H1 (cell line): Measurements from ENCODE around the gene FAM210A. TPM values are rescaled to one million over a fixed set of nuclear protein-coding genes. Genes with fewer than 3 reads are reported as not detected.

Experiments used
- CTCF ChIA-PET: fragments of 300-600 bp; sonication (Branson Sonifier 250); formaldehyde crosslinking; loops from one replicate; lab custom pipeline; 2021; ENCODE audit not compliant: partially characterized antibody; lab: Charles Lee
- POLR2A ChIA-PET: fragments of 300-600 bp; sonication (Branson Sonifier 250); formaldehyde crosslinking; loops from one replicate; lab custom pipeline; 2021; ENCODE audit warnings: inconsistent platforms; ENCODE audit not compliant: partially characterized antibody; lab: Charles Lee
- DNase-seq, 2 experiments: peaks; one replicate each; pipeline versions ENCODE4 v3.0.0 to v3.0.0-alpha.2; 2010 to 2022; ENCODE audit warnings: low spot score in 2 of 2, low read depth in 1 of 2, mixed read lengths in 1 of 2
- FAIRE-seq: peaks from 2 replicates; lab custom pipeline; 2011; peaks lifted over from hg19 to GRCh38; lab: Jason Lieb, UNC
- H2AFZ ChIP-seq: 2 replicates; pipeline ENCODE4 v1.8.1; 2012; ENCODE audit warnings: low read length, inconsistent platforms
- H2AK5ac ChIP-seq: 2 replicates; pipeline ENCODE4 v1.6.1; 2013; ENCODE audit warnings: low read depth, low read length
- H2BK120ac ChIP-seq: replicated peaks from 2 replicates; pipeline ENCODE3; 2013; ENCODE audit warnings: low read depth, low read length, inconsistent platforms
- H2BK12ac ChIP-seq: 2 replicates; pipeline ENCODE4 v1.6.1; 2013; ENCODE audit warnings: low read depth, low read length
- H2BK15ac ChIP-seq: 2 replicates; pipeline ENCODE4 v1.6.1; 2013; ENCODE audit warnings: low read length
- H2BK20ac ChIP-seq: 2 replicates; pipeline ENCODE4 v1.6.1; 2013; ENCODE audit warnings: low read length
- H2BK5ac ChIP-seq: 2 replicates; pipeline ENCODE4 v1.6.1; 2013; ENCODE audit warnings: low read depth, low read length
- H3K14ac ChIP-seq: 2 replicates; pipeline ENCODE4 v1.6.1; 2013; ENCODE audit warnings: inconsistent platforms; ENCODE audit not compliant: insufficient read length
- H3K18ac ChIP-seq: 2 replicates; pipeline ENCODE4 v1.6.1; 2013; ENCODE audit warnings: low read length; ENCODE audit errors: extremely low read depth
- H3K23ac ChIP-seq: 2 replicates; pipeline ENCODE4 v1.6.1; 2013; ENCODE audit warnings: inconsistent platforms; ENCODE audit not compliant: insufficient read length
- H3K23me2 ChIP-seq: 2 replicates; pipeline ENCODE4 v1.6.1; 2013; ENCODE audit warnings: low read depth, low read length
- H3K27ac ChIP-seq: 2 replicates; pipeline ENCODE4 v1.6.1; 2011; ENCODE audit warnings: low read depth, low read length, inconsistent platforms
- H3K27me3 ChIP-seq, 4 experiments: replicated peaks in 1 of 4; 1 replicate in 1 of 4; 2 replicates in 3 of 4; pipeline versions ENCODE4 v1.6.1 to v1.8.1; 2011 to 2013; ENCODE audit warnings: low read length in 3 of 4, mild to moderate bottlenecking in 3 of 4, inconsistent platforms in 2 of 4, mixed read lengths in 2 of 4, moderate library complexity in 1 of 4; ENCODE audit not compliant: control insufficient read depth in 3 of 4, insufficient read depth in 3 of 4; ENCODE audit errors: extremely low read depth in 1 of 4
- H3K36me3 ChIP-seq, 4 experiments: 2 replicates each; pipeline versions ENCODE4 v1.6.1 to v1.8.1; 2011 to 2013; ENCODE audit warnings: mild to moderate bottlenecking in 4 of 4, low read length in 3 of 4, moderate library complexity in 2 of 4, control low read depth in 1 of 4, inconsistent platforms in 1 of 4; ENCODE audit not compliant: insufficient read depth in 4 of 4, control insufficient read depth in 2 of 4
- H3K4ac ChIP-seq: replicated peaks from 2 replicates; pipeline ENCODE3; 2013; ENCODE audit warnings: low read length, low read depth, mixed read lengths, inconsistent platforms; ENCODE audit not compliant: insufficient read length
- H3K4me1 ChIP-seq, 4 experiments: replicated peaks in 1 of 4; 1 replicate in 1 of 4; 2 replicates in 3 of 4; pipeline versions ENCODE4 v1.6.1 to v1.8.1; 2011 to 2013; ENCODE audit warnings: low read length in 3 of 4, inconsistent platforms in 2 of 4, mixed read lengths in 1 of 4; ENCODE audit not compliant: insufficient read depth in 4 of 4, control insufficient read depth in 3 of 4
- H3K4me2 ChIP-seq, 2 experiments: 2 replicates each; pipeline versions ENCODE4 v1.6.1 to v1.8.1; 2011 to 2013; ENCODE audit warnings: low read depth in 2 of 2, low read length in 2 of 2, control low read depth in 1 of 2, inconsistent platforms in 1 of 2, mild to moderate bottlenecking in 1 of 2; ENCODE audit not compliant: insufficient read depth in 1 of 2
- H3K4me3 ChIP-seq, 4 experiments: fragments of 200-600, 300-600 bp in 1 of 4; sonication (generic), shearing (Covaris generic), sonication (Bioruptor Twin) in 1 of 4; 2 replicates each; pipeline versions ENCODE4 v1.5.1 to v1.8.1; 2011 to 2016; ENCODE audit warnings: low read length in 4 of 4, low read depth in 3 of 4, control low read depth in 2 of 4, inconsistent platforms in 2 of 4, mild to moderate bottlenecking in 2 of 4, mixed read lengths in 1 of 4, moderate library complexity in 1 of 4; ENCODE audit not compliant: insufficient read depth in 2 of 4; ENCODE audit errors: extremely low read depth in 1 of 4
- H3K56ac ChIP-seq: replicated peaks from 2 replicates; pipeline ENCODE3; 2013; ENCODE audit warnings: low read depth, mild to moderate bottlenecking, mixed read lengths, low read length, inconsistent platforms; ENCODE audit not compliant: insufficient read length
- H3K79me1 ChIP-seq: 2 replicates; pipeline ENCODE4 v1.6.1; 2013; ENCODE audit warnings: low read depth, low read length, control low read depth
- H3K79me2 ChIP-seq, 2 experiments: 2 replicates each; pipeline versions ENCODE4 v1.6.1 to v1.8.1; 2012 to 2013; ENCODE audit warnings: low read length in 2 of 2, mild to moderate bottlenecking in 2 of 2, inconsistent platforms in 1 of 2; ENCODE audit not compliant: insufficient read depth in 2 of 2, control insufficient read depth in 1 of 2
- H3K9ac ChIP-seq, 4 experiments: replicated peaks in 1 of 4; 1 replicate in 1 of 4; 2 replicates in 3 of 4; pipeline versions ENCODE4 v1.6.1 to v1.8.1; 2011 to 2013; ENCODE audit warnings: low read depth in 3 of 4, low read length in 3 of 4, control low read depth in 2 of 4, mild to moderate bottlenecking in 2 of 4, moderate library complexity in 2 of 4, inconsistent platforms in 1 of 4; ENCODE audit errors: extremely low read depth in 1 of 4
- H3K9me3 ChIP-seq, 2 experiments: 2 replicates each; pipeline versions ENCODE4 v1.6.1 to v1.8.1; 2012 to 2013; ENCODE audit warnings: mild to moderate bottlenecking in 2 of 2, moderate library complexity in 2 of 2, control low read depth in 1 of 2, inconsistent platforms in 1 of 2, low read depth in 1 of 2, low read length in 1 of 2, mixed read lengths in 1 of 2; ENCODE audit not compliant: insufficient read depth in 2 of 2
- H4K20me1 ChIP-seq, 2 experiments: replicated peaks in 1 of 2; 2 replicates each; pipeline versions ENCODE3 to v1.8.1; 2011 to 2013; ENCODE audit warnings: inconsistent platforms in 2 of 2, low read length in 2 of 2, mild to moderate bottlenecking in 1 of 2; ENCODE audit not compliant: insufficient read depth in 2 of 2, control insufficient read depth in 1 of 2
- H4K5ac ChIP-seq: 2 replicates; pipeline ENCODE4 v1.6.1; 2013; ENCODE audit warnings: low read length, low read depth, mixed read lengths, inconsistent platforms; ENCODE audit not compliant: insufficient read length
- H4K8ac ChIP-seq: 2 replicates; pipeline ENCODE4 v1.8.0; 2013; ENCODE audit warnings: mild to moderate bottlenecking, moderate library complexity, low read length, inconsistent platforms; ENCODE audit not compliant: insufficient read depth; ENCODE audit errors: extremely low read depth
- H4K91ac ChIP-seq: replicated peaks from 2 replicates; pipeline ENCODE3; 2013; ENCODE audit warnings: low read length, mixed read lengths, inconsistent platforms; ENCODE audit not compliant: insufficient read length
- CEBPB ChIP-seq: IDR thresholded peaks from 2 replicates; pipeline ENCODE4 v1.6.1; 2012; ENCODE audit warnings: low read depth, low read length
- CHD2 ChIP-seq: IDR thresholded peaks from 2 replicates; pipeline ENCODE4 v1.6.1; 2012; ENCODE audit warnings: low read length, improper control_type of control experiment
- CREB1 ChIP-seq: IDR thresholded peaks from 2 replicates; pipeline ENCODE4 v1.6.1; 2012; ENCODE audit warnings: inconsistent platforms
- HDAC2 ChIP-seq, 2 experiments: fragments of 300-600 bp in 1 of 2; sonication (generic) in 1 of 2; IDR thresholded peaks; 2 replicates each; pipeline ENCODE4 v1.6.1; 2011 to 2012; ENCODE audit warnings: low read depth in 2 of 2, low read length in 2 of 2, mild to moderate bottlenecking in 2 of 2, moderate library complexity in 2 of 2, borderline replicate concordance in 1 of 2, inconsistent platforms in 1 of 2
- JUN ChIP-seq: IDR thresholded peaks from 2 replicates; pipeline ENCODE4 v1.6.1; 2011; ENCODE audit warnings: low read depth, mild to moderate bottlenecking, improper control_type of control experiment, low read length
- NANOG ChIP-seq: IDR thresholded peaks from 2 replicates; pipeline ENCODE4 v1.6.1; 2011; ENCODE audit warnings: low read length, low read depth, mild to moderate bottlenecking, inconsistent platforms; ENCODE audit not compliant: insufficient read depth, poor library complexity, severe bottlenecking
- RXRA ChIP-seq: IDR thresholded peaks from 2 replicates; pipeline ENCODE4 v1.6.1; 2011; ENCODE audit warnings: low read depth, mild to moderate bottlenecking, low read length, moderate library complexity; ENCODE audit not compliant: insufficient read depth
- SIRT6 ChIP-seq: IDR thresholded peaks from one replicate; pipeline ENCODE4 v1.7.1; 2012; ENCODE audit warnings: low read length, inconsistent platforms
- SRF ChIP-seq: IDR thresholded peaks from 2 replicates; pipeline ENCODE4 v1.6.1; 2011; ENCODE audit warnings: mild to moderate bottlenecking, low read depth, low read length, moderate library complexity
- TAF7 ChIP-seq: optimal IDR thresholded peaks from 2 replicates; pipeline ENCODE3; 2011; ENCODE audit warnings: low read depth, mild to moderate bottlenecking, inconsistent platforms, low read length, moderate library complexity, borderline replicate concordance
- YY1 ChIP-seq: IDR thresholded peaks from 2 replicates; pipeline ENCODE4 v1.6.1; 2011; ENCODE audit warnings: low read depth, mild to moderate bottlenecking, low read length
- WGBS, 2 experiments: shearing (Covaris generic) in 1 of 2; methylation state at CpG; one replicate each; pipeline versions ENCODE4 v1.1.6 to v1.1.7; 2013 to 2015; ENCODE audit warnings: low lambda C conversion rate in 2 of 2, mixed read lengths in 2 of 2, inconsistent platforms in 1 of 2, low coverage in 1 of 2, missing lambda C conversion rate in 1 of 2; ENCODE audit not compliant: insufficient replicate concordance in 2 of 2, insufficient coverage in 1 of 2, insufficient read length in 1 of 2; ENCODE audit errors: extremely low coverage in 1 of 2, missing lambda C conversion rate in 1 of 2; 5-methylcytosine and 5-hydroxymethylcytosine counted together
- polyA plus RNA-seq, 7 experiments: library from polyadenylated mRNA; depleted of rRNA in 3 of 7; stranded (reverse) in 5 of 7; unstranded in 2 of 7; fragments of >200 nt in 5 of 7; fragments of 200-250 nt in 2 of 7; gene quantifications; 1 replicate in 5 of 7; 2 replicates in 1 of 7; 4 replicates in 1 of 7; pipeline versions ENCODE4 v1.2.1 to v1.2.3, GENCODE V29; 2011 to 2013; ENCODE audit warnings: missing spikeins in 2 of 7, mixed read lengths in 2 of 7
- total RNA-seq: library from RNA; stranded (reverse); fragmentation: NEBNext Ultra II Directional; extraction: Animal tissue kit (Norgen Biotek cat#: 25700); gene quantifications from 2 replicates; pipeline ENCODE4 v1.2.1, GENCODE V29; 2021
- TF ChIP-seq, protein P1 (sequence below), 3 experiments: IDR thresholded peaks; 1 replicate in 2 of 3; 2 replicates in 1 of 3; pipeline versions ENCODE4 v1.5.1 to v1.6.1; 2011; ENCODE audit warnings: low read length in 3 of 3, mild to moderate bottlenecking in 3 of 3, inconsistent platforms in 2 of 3, low read depth in 1 of 3, moderate library complexity in 1 of 3; ENCODE audit not compliant: insufficient read depth in 1 of 3; ENCODE audit errors: control extremely low read depth in 1 of 3

Gene FAM210A
- total and polyA plus RNA-seq, 2 of the 8 experiments (the other 6 are each of a cell fraction or from before 2014, with no cell fraction given), result 8.2 to 25.4 TPM

DNA sequence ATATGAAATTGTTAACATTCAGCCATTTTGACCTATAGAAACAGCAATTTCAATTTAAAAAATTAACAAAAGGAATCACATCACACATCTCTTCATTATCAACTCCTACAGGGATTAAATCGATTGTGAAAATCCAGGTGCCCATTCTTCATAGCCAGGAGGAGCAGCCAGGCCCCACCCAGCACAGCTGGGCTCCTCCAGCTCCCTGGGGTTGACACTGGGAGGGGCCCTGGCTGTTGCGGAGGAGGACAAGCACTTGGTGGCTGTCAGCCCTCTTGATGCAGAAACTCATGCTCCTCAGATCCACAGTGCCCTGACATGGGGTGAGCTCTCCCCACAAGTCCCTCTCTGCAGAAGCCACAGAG, 99.8 kb downstream of the FAM210A start:
- H3K4me1 ChIP-seq, result peaks cover 0 to 5% (median 4%) of the 10 kb centered on the region in 4 experiments; a peak in 4 of 7 replicates
- H3K27me3 ChIP-seq, result no peaks in the 10 kb centered on the region
- H4K20me1 ChIP-seq, result no peaks in the 10 kb centered on the region
- FAIRE-seq, result no peak
- 81% methylated on average over 2 of the region's 2 CpGs; no CpG with 5 or more reads in 1 of the 2 experiments for WGBS, 2 experiments
- H2AK5ac ChIP-seq, result no peak overlapping the region
- H3K56ac ChIP-seq, result no peak overlapping the region
- no peak for DNase-seq
- H2BK20ac ChIP-seq, result no peak overlapping the region
- H3K4me2 ChIP-seq, result no peak overlapping the region
- H3K4me3 ChIP-seq, result no peak overlapping the region
- no peak overlapping the region for H2BK15ac ChIP-seq
- H3K36me3 ChIP-seq, result no peaks in the 10 kb centered on the region
- no peak overlapping the region for H3K14ac ChIP-seq
- no peaks in the 10 kb centered on the region for H3K79me2 ChIP-seq
- ChIA-PET POLR2A (no interaction called here), CTCF (interaction anchor here (0.7 to 1.9 kb wide), 2 partner anchors 69 to 76 kb away, joined by 3 to 10 read pairs; no protein-coding TSS in a partner anchor)
- no peak overlapping the region for H4K5ac ChIP-seq
- no peaks in the 10 kb centered on the region for H3K23me2 ChIP-seq
- no peak overlapping the region for H2BK5ac ChIP-seq
- H3K9me3 ChIP-seq, result no peaks in the 10 kb centered on the region
- no peaks in the 10 kb centered on the region for H3K79me1 ChIP-seq
- no peak overlapping the region for H4K8ac ChIP-seq
- no peak overlapping the region for H3K9ac ChIP-seq
- no peak overlapping the region for H2BK120ac ChIP-seq
- H3K27ac ChIP-seq, result no peak overlapping the region
- no peak overlapping the region for H3K18ac ChIP-seq
- no peak overlapping the region for H4K91ac ChIP-seq
- no peak overlapping the region for H2BK12ac ChIP-seq
- H3K4ac ChIP-seq, result no peak overlapping the region
- no peak overlapping the region for H3K23ac ChIP-seq
- TF ChIP-seq CREB1 (no peak), YY1 (no peak), SIRT6 (no peak), NANOG (no peak), SRF (no peak), JUN (no peak), RXRA (no peak), CHD2 (no peak), TAF7 (no peak), HDAC2 (IDR thresholded peaks at IDR 0.05; ENCODE audit: borderline replicate concordance in 1 of 2, low read depth in 2 of 2, low read length in 2 of 2) (no peak), CEBPB (no peak)
- TF ChIP-seq, protein P1, sequence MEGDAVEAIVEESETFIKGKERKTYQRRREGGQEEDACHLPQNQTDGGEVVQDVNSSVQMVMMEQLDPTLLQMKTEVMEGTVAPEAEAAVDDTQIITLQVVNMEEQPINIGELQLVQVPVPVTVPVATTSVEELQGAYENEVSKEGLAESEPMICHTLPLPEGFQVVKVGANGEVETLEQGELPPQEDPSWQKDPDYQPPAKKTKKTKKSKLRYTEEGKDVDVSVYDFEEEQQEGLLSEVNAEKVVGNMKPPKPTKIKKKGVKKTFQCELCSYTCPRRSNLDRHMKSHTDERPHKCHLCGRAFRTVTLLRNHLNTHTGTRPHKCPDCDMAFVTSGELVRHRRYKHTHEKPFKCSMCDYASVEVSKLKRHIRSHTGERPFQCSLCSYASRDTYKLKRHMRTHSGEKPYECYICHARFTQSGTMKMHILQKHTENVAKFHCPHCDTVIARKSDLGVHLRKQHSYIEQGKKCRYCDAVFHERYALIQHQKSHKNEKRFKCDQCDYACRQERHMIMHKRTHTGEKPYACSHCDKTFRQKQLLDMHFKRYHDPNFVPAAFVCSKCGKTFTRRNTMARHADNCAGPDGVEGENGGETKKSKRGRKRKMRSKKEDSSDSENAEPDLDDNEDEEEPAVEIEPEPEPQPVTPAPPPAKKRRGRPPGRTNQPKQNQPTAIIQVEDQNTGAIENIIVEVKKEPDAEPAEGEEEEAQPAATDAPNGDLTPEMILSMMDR (IDR thresholded peaks at IDR 0.05; ENCODE audit: control extremely low read depth in 1 of 3, insufficient read depth in 1 of 3, low read depth in 1 of 3, low read length in 3 of 3), result no peak
- no peak overlapping the region for H2AFZ ChIP-seq
